Activated CD4-positive, alpha-beta T cell treated with anti-CD3 and anti-CD28 coated beads, Interleukin-2, amount 50 U/mL, for 4 hours (primary cell): Measurements from ENCODE around the gene TXNRD3.

ENCODE experiments used
- DNase-seq, 2 experiments: peaks; one replicate each; pipeline ENCODE4 v3.0.0-alpha.2; 2020

The TXNRD3 gene

GRCh38 chr3:126654571-126655383 lies at the start of gene TXNRD3:
Gene TXNRD3, minus strand, starts transcription at chr3:126655124.
- peak; percentile 73 to 75 for DNase-seq

GRCh38 chr3:126703512-126704493 lies 48.9 kb upstream of the TXNRD3 start, which contains the start of gene CHCHD6:
Gene CHCHD6, plus strand, starts transcription at chr3:126704240. Its CDS starts 73 bp downstream, at chr3:126704313.
- peak; percentile 97 for DNase-seq

GRCh38 chr3:126699011-126699410 lies 44.1 kb upstream of the TXNRD3 start:
- DNase-seq: no peak

GRCh38 chr3:126696701-126697267 lies 41.9 kb upstream of the TXNRD3 start:
- no peak for DNase-seq

- no peak for DNase-seq
Observed at GRCh38 chr3:126693921-126694320, 39.0 kb upstream of the TXNRD3 start.

- no peak for DNase-seq
Observed at GRCh38 chr3:126692858-126693257, 37.9 kb upstream of the TXNRD3 start.

GRCh38 chr3:126691765-126692164 lies 36.8 kb upstream of the TXNRD3 start:
- no peak for DNase-seq

GRCh38 chr3:126685493-126685892 lies 30.6 kb upstream of the TXNRD3 start:
- DNase-seq: no peak

- no peak for DNase-seq
Observed at GRCh38 chr3:126685021-126685420, 30.1 kb upstream of the TXNRD3 start.

- DNase-seq: no peak
Observed at GRCh38 chr3:126684218-126684751, 29.4 kb upstream of the TXNRD3 start.

GRCh38 chr3:126683069-126683468 lies 28.1 kb upstream of the TXNRD3 start:
- no peak for DNase-seq

GRCh38 chr3:126682009-126682408 lies 27.1 kb upstream of the TXNRD3 start:
- no peak for DNase-seq

- DNase-seq: no peak
Observed at GRCh38 chr3:126680667-126681055, 25.7 kb upstream of the TXNRD3 start.

GRCh38 chr3:126679831-126680666 lies 25.1 kb upstream of the TXNRD3 start:
- DNase-seq: no peak

- DNase-seq: peak; percentile 66 to 75
Observed at GRCh38 chr3:126679318-126679751, 24.4 kb upstream of the TXNRD3 start.

GRCh38 chr3:126678693-126679317 lies 23.9 kb upstream of the TXNRD3 start:
- no peak for DNase-seq

- no peak for DNase-seq
Observed at GRCh38 chr3:126677862-126678503, 23.1 kb upstream of the TXNRD3 start.

- no peak for DNase-seq
Observed at GRCh38 chr3:126676919-126677705, 22.2 kb upstream of the TXNRD3 start.

- DNase-seq: no peak
Observed at GRCh38 chr3:126672741-126673140, 17.8 kb upstream of the TXNRD3 start.

- no peak for DNase-seq
Observed at GRCh38 chr3:126672340-126672739, 17.4 kb upstream of the TXNRD3 start.
